ENCODE results near the gene ERC1.

DNA sequence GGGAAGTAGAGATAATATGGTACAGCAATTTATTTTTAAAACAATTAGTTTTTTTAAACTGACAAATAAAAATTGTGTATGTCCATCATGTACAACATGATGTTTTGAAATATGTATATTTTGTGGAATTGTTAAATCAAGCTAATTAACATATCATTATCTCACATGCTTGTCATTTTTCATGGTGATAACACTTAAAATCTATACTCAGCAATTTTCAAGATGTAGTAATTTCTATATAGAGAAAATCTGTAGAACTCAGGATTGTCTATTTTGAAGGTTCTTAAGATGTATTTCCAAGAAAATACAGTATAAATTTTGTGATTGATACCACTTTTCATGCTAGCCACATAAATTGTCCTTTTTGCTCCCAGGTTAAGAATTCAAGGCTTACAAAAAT, 356.3 kb downstream of the ERC1 start:
- TF ChIP-seq POLR2A (IDR thresholded peaks at IDR 0.05): no peak
- TF ChIP-seq, protein P1, sequence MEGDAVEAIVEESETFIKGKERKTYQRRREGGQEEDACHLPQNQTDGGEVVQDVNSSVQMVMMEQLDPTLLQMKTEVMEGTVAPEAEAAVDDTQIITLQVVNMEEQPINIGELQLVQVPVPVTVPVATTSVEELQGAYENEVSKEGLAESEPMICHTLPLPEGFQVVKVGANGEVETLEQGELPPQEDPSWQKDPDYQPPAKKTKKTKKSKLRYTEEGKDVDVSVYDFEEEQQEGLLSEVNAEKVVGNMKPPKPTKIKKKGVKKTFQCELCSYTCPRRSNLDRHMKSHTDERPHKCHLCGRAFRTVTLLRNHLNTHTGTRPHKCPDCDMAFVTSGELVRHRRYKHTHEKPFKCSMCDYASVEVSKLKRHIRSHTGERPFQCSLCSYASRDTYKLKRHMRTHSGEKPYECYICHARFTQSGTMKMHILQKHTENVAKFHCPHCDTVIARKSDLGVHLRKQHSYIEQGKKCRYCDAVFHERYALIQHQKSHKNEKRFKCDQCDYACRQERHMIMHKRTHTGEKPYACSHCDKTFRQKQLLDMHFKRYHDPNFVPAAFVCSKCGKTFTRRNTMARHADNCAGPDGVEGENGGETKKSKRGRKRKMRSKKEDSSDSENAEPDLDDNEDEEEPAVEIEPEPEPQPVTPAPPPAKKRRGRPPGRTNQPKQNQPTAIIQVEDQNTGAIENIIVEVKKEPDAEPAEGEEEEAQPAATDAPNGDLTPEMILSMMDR (IDR thresholded peaks at IDR 0.05): no peak

All from vagina (tissue), 2 donors.